BLaER1 (cell line): ENCODE measurements around the gene KRT23.

ENCODE experiments used
- H3K27ac ChIP-seq: shearing (Covaris generic); formaldehyde crosslinking; 2 replicates; pipeline ENCODE4 v1.8.1; 2022
- H3K27me3 ChIP-seq: shearing (Covaris generic); formaldehyde crosslinking; 2 replicates; pipeline ENCODE4 v1.8.1; 2022
- H3K36me3 ChIP-seq: shearing (Covaris generic); formaldehyde crosslinking; 2 replicates; pipeline ENCODE4 v1.8.1; 2022
- H3K4me1 ChIP-seq: shearing (Covaris generic); formaldehyde crosslinking; 2 replicates; pipeline ENCODE4 v1.8.1; 2022
- H3K4me2 ChIP-seq: shearing (Covaris generic); formaldehyde crosslinking; 2 replicates; pipeline ENCODE4 v1.8.1; 2022
- H3K4me3 ChIP-seq: shearing (Covaris generic); formaldehyde crosslinking; 2 replicates; pipeline ENCODE4 v1.8.1; 2022
- H3K9ac ChIP-seq: shearing (Covaris generic); formaldehyde crosslinking; 2 replicates; pipeline ENCODE4 v1.8.1; 2022
- H3K9me3 ChIP-seq: shearing (Covaris generic); formaldehyde crosslinking; 2 replicates; pipeline ENCODE4 v1.8.1; 2022
- H4K20me1 ChIP-seq: shearing (Covaris generic); formaldehyde crosslinking; 2 replicates; pipeline ENCODE4 v1.8.1; 2022
- Cebpa-rat ChIP-seq: shearing (Covaris generic); IDR thresholded peaks from 2 replicates; pipeline ENCODE4 v1.8.1; 2022

KRT23 gene

DNA sequence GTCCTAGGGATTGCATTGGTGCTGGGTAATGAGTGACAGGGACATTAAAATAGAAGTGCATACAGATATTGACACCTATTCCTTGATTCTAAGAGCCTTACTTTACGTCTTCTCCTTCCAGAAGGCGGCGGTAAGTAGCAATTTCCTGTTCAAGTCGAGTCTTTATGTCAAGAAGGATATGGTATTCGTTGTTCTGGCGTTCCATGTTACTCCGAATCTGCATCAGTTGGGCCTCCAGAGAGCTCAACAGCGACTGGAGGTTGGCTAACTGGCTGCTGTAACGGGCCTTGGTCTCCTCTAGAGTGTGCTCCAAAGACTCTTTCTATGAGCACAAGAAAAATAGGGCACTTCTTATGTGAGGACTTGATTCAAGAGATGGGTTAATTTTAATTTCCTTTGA, 59.4 kb downstream of the KRT23 start:
- H3K4me3 ChIP-seq, result no peak overlapping the region
- H4K20me1 ChIP-seq, result no peaks in the 10 kb centered on the region
- H3K4me2 ChIP-seq, result no peak overlapping the region
- H3K27me3 ChIP-seq, result no peaks in the 10 kb centered on the region
- H3K36me3 ChIP-seq, result no peaks in the 10 kb centered on the region
- H3K9me3 ChIP-seq, result no peaks in the 10 kb centered on the region
- no peak for TF ChIP-seq Cebpa-rat
- H3K9ac ChIP-seq, result no peak overlapping the region
- no peak overlapping the region for H3K27ac ChIP-seq
- no peaks in the 10 kb centered on the region for H3K4me1 ChIP-seq

GRCh38 chr17:40873801-40874200, 63.6 kb downstream of the KRT23 start:
- Histone ChIP-seq H3K9me3 (no peaks in the 10 kb centered on the region), H3K4me3 (no peak overlapping the region), H3K36me3 (no peaks in the 10 kb centered on the region), H4K20me1 (no peaks in the 10 kb centered on the region), H3K4me2 (no peak overlapping the region), H3K9ac (no peak overlapping the region), H3K4me1 (no peaks in the 10 kb centered on the region), H3K27me3 (no peaks in the 10 kb centered on the region), H3K27ac (no peak overlapping the region)
- no peak for TF ChIP-seq Cebpa-rat

DNA sequence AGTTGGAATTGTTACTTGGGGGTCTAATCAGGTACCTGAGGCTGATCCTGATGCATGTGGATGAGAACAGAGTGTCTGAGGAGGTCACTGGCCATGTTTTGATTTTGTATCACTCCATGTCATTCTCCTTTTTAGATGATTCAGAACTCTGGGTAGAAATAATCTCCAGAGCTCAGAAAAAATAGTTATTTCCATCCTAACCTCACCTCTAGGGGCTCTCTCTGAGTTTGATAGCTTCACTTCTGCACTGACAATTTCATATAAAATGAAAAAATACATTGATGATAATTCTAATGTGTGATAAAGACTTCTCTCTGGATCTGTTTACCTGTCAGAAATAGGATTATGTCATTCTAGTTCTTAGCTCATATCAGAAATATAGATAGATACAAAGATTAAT, 64.2 kb downstream of the KRT23 start:
- H4K20me1 ChIP-seq, result no peaks in the 10 kb centered on the region
- H3K9me3 ChIP-seq, result no peaks in the 10 kb centered on the region
- no peak overlapping the region for H3K9ac ChIP-seq
- H3K27ac ChIP-seq, result no peak overlapping the region
- H3K27me3 ChIP-seq, result no peaks in the 10 kb centered on the region
- TF ChIP-seq Cebpa-rat, result no peak
- no peak overlapping the region for H3K4me2 ChIP-seq
- H3K4me1 ChIP-seq, result no peaks in the 10 kb centered on the region
- no peaks in the 10 kb centered on the region for H3K36me3 ChIP-seq
- H3K4me3 ChIP-seq, result no peak overlapping the region
